Measurements from ENCODE around the gene DUS1L.
"Not testable (repeated sequence)": the region's sequence is repeated elsewhere in the genome, so short reads cannot be mapped to it uniquely, and the experiment has no call there.

Gene DUS1L

DNA sequence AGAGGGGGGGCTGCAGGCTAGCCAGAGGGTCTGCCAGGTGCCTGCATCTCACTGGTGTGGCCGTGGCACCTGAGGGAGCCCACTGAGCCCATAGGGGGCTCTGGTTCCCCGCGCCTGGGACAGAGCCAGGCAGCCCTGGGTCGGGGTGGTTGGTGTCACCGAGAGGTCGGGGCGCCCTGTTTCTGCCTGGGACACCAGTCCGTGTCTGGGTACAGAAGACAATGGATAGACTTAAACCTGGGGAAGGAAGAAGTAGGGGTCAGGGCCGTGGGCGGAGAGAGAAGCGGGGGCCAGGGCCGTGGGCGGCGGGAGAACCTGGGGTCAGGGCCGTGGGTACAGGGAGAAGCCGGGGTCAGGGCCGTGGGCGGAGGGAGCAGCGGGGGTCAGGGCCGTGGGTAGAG, 17.0 kb downstream of the DUS1L start:
- no peak for DNase-seq (ENCODE audit: low read depth, low spot score)

DNA sequence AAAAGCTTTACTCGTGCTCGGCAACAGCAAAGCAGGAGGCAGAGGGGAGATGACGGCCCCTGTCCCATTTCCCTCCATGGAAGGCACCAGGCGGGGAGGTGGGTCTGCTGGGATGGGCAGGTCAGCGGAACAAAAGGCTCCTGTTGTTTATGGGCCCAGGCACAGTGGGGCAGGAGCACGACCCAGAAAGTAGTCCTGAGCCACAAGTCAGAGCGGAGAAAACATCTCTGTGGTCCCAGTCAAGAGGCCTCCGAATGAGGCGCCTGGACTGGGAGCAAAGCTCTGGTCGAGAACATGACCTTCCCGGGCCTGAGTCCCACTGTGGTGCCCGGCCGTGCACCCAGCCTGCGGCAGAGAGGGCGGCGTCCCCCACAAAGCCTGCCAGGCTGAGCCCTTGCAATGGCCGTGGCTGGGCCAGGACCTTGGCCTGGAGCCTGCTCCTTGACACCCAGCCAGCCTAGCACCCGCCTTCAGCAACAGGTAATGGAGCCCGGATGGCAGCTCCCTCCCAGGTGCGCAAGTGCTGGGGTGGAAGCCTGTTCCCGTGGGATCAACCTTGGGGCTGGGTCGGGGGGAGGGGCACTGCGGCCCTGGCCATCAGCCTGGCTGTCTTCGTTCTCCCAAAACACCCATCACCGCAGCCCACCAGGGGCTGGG, 17.6 kb downstream of the DUS1L start:
- no peak overlapping the region for H3K27ac ChIP-seq

More for the DNA sequence above, 17.0 kb downstream of the DUS1L start:
- no peak overlapping the region for H3K27ac ChIP-seq

DNA sequence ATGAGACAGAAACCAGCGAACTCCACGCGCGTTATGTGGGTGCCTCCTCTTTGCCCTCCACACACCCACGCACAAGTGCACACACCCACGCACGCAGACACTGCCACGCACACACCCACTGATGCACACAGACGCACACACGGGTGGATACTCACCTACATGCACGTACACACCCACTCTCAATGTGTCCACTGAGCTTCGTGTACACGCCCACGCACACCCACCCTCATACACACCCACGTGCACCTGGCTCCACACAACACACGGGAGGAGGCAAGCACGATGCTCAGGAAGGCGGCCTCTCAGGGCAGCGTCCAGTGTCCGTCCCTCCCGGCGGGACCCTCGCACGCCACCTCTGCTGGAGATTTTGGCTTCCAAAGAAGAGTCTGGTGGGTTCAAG, 18.2 kb downstream of the DUS1L start:
- DNase-seq (ENCODE audit: low read depth, low spot score) = no peak
- H3K27ac ChIP-seq = no peak overlapping the region

More for the DNA sequence above, 17.6 kb downstream of the DUS1L start:
- no peak for DNase-seq (ENCODE audit: low read depth, low spot score)

DNA sequence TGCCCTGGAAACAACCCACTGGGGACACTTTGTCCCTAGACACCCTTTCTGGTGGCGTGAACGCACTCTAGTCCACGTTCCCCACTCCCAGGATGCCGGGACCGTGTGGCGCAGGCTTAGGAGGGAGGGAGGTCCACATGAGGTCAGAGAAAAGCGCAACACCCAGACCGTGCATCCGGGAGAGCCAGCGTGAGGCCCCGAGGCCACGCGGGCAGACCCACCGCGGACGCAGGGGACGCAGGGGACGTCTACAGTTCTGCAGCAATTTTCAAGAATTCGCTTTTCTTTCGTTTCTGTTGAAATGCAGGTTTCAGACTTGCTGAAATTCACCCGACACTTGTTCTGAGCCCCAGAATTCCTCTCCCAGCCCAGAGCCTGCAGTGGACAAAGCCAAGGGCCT, 18.7 kb downstream of the DUS1L start:
- no peak overlapping the region for H3K27ac ChIP-seq
- DNase-seq (ENCODE audit: low read depth, low spot score) = no peak

DNA sequence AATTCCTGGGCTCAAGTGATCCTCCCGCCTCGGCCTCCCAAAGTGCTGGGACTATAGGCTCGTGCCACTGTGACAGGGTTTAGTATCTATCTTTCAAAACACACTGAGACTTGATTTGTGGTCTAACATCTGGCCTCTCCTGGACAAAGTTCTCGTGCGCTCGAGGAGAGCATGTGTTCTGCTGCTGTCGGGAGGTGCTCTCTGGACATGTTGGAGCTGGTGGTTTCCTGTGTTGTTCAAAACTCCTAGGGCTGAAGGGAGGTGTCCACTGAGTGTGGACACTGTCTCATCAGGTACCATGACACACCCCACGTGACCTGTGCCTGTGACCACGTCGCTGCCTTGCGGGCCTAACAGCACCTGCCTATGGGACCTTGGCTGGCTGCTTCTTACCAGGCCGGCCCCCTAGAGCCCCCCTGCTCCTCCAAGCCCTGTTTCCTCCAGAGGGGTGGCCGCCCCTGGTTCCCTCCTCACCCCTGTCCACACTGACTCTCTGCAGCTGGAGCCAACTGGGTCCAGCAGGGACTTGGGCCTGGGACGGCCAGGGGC, 19.6 kb downstream of the DUS1L start:
- no peak for DNase-seq (ENCODE audit: low read depth, low spot score)
- H3K27ac ChIP-seq = no peak overlapping the region

DNA sequence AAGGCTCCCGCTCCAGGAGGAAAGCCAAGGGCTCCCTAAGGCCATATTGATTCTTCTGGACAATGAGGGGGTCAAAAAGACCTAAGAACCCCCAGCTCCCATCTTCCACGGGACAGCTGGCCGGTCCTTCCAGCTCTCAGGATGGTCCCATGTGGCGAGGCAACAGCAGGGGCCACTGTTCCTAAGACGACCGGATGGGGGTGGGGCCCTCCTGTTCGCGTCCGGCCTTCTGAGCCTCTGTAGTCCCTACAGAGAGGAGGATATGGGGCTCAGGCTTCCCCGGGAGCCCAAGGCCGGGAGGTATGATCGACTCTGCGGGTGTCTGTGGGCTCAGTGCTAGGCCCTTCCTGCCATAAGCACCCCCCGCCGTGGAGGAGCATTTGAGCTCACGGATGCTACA, 22.1 kb downstream of the DUS1L start:
- H3K27ac ChIP-seq = no peak overlapping the region
- DNase-seq (ENCODE audit: low read depth, low spot score) = no peak

DNA sequence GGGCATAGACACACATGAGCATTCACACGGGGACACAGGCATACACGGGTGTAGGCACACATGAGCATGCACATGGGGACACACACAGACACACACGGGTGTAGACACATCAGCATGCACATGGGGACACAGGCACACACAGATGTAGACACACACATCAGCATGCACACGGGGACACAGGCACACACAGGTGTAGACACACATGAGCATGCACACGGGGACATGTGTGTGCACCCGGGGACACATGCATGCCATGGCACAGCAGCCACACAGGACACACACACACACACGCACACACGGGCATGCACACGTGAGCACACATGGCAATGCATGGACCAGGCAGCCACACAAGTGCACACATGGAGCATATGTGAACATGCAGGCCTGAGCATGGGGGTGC, 23.0 kb downstream of the DUS1L start:
- no peak for DNase-seq (ENCODE audit: low read depth, low spot score)

DNA sequence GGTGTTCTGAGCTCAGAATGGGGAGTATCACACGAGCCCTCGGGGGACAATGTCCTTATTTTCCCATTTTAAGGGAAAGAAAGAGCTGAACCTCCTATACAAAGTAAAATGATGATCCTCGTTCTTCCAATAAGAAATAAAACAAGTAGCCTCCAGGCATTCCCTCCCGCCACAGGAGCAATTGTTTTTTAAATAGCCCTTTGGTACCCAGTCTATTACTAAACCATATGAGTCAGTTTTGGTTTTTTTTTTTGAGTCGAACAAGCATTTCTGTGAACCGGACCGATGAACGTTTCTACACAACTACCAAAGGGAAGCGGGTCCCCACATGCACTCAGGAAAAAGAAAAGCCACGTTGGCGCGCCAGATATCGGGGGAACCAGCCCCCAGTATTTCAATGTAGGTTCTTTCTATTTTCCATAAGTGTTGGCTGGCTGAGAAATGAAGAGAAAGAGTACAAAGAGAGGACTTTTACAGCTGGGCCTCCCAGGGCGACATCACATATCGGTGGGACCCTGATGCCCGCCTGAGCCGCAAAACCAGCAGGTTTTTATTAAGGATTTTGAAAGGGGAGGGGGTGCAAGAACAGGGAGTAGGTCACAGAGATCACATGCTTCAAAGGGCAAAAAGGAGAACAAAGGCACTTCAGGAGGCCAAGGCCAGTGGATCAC, 24.3 kb downstream of the DUS1L start:
- no peak overlapping the region for H3K27ac ChIP-seq

More for the DNA sequence above, 23.0 kb downstream of the DUS1L start:
- no peak overlapping the region for H3K27ac ChIP-seq

DNA sequence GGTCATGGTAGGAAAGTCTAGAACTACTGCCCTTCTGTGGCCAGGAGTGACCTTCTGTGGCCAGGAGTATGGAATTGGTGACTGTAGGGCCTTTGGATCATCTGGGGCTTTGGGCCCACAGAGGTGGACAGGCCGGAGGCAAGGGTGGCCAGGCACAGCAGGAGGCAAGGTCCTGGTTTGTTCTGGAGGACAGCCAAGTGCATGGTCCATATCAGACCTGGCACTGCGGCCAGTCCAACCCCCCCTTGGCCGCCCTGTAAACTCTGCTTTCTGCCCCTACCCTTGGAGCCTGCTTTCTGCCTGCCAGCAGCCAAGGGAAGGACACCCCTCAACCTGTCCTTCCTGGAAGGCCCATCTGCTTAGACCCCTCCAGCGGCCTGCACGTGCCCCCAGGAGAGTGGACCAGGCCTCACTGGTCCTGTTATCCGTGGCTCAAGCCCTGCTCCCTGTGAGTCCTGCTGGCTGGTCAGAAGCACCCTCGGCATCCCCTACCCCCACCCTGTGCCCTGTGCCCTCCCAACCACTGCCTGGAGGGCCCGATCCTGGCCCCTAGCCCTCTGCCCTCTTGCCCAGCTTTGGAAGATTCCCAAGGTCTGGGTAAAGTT, 25.8 kb downstream of the DUS1L start:
- DNase-seq (ENCODE audit: low read depth, low spot score) = no peak
- no peak overlapping the region for H3K27ac ChIP-seq

More for the DNA sequence above, 24.3 kb downstream of the DUS1L start:
- DNase-seq (ENCODE audit: low read depth, low spot score) = no peak

DNA sequence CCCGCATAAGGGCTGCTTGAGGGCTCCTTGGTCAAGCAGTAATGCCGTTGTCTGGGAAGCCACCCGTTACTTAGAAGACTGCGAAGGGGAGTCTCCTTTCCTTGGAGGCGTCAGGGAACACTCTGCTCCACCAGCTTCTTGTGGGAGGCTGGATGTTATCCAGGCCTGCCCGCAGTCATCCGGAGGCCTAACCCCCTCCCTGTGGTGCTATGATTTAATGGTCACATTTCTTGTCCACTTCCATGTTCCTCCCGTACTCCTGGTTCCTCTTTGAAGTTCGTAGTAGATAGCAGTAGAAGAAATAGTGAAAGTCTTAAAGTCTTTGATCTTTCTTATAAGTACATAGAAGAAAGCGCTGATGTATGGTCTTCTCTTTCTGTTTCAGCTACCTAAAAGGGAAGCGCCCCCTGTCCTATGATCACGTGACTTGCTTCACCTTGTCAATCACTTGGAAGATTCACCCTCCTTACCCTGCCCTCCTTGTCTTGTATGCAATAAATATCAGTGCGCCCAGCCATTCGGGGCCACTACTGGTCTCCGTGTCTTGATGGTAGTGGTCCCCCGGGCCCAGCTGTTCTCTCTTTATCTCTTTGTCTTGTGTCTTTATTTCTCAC, 26.7 kb downstream of the DUS1L start:
- not testable (repeated sequence) for H3K27ac ChIP-seq; DNase-seq (ENCODE audit: low read depth, low spot score)

DNA sequence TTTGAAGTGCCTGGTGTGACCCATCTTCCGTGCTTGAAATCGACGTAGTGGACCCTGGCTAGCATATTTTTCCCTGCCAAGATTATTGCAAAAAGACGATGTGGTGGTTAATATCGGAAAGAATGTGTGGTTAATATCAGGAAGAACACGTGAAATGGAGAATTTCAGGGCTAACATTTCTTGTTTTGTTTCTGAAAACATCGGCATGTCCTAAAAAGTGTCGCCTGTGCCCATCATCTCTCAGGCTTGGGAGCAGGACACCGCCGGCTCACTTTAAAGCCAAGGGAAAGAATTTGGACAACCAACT, 27.8 kb downstream of the DUS1L start:
- DNase-seq (ENCODE audit: low read depth, low spot score) = no peak
- peak overlapping the region; percentile 63 for H3K27ac ChIP-seq

DNA sequence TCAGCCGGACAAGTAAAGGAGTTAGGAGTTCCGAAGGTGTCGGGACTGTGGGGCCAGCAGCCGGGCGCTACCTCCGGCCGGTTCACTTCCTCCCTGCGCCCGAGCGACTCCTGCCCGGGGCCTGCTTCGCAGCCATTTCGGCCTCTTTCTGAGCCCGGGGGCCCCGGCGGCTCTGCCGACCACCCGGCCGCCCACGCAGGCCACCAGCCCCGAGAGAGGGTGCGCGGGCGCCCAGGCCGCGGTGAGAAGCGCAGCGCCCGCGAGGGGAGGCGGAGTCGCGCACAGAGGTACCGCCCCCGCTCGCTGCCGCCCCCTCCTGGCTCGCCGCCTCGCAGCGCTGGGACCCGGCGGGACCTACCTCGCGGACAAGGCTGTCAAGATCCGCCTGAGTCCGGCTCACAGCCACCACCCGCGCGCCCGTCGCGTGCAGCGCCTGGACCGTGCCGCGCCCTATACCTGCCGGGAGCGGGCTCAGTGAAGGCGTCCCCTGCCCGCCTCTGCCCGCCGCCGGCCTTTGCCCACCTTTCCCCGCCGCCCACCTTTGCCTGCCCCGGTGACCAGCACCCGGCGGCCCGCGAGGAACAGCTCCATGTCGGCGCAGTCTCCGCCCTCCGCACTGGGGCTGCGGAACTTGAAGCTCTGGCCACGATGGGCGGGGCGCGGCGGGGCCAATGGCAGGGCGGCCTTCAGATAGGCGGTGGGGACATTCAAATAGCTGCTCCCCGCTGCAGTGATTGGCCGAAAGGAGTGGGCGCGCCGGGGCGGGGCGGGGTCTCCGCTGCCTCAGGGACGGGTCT, 28.3 kb downstream of the DUS1L start, which contains the start of gene DCXR:
Gene DCXR, minus strand, starts transcription at position 606 of the 797 bp plus-strand sequence. Its CDS starts 15 bp downstream, at position 591.
- DNase-seq (ENCODE audit: low read depth, low spot score) = peak; percentile 80
- peak within 1 kb of the TSS; percentile 63 for H3K27ac ChIP-seq

DNA sequence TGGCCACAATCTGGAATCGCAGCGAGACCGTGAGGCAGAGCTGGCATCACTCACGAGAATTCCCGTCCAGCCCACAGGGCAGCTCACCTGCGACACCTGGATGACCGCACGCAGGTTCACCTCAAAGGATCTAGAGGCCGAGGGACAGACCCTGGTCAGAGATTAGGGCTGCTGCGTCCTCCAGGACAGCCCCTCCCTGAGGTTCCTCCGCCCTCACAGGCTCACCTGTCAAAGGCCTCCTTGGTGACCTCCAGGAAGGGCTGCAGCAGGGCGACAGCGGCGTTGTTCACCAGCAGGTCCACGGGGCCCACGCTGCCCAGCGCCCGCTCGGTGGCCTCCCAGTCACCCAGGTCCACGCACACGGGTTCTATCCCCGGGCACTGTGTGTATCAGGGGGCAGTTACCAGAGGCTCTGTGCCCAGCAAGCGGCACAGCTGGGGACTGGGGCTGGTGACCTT, 28.9 kb downstream of the DUS1L start:
- peak overlapping the region; percentile 63 for H3K27ac ChIP-seq

DNA sequence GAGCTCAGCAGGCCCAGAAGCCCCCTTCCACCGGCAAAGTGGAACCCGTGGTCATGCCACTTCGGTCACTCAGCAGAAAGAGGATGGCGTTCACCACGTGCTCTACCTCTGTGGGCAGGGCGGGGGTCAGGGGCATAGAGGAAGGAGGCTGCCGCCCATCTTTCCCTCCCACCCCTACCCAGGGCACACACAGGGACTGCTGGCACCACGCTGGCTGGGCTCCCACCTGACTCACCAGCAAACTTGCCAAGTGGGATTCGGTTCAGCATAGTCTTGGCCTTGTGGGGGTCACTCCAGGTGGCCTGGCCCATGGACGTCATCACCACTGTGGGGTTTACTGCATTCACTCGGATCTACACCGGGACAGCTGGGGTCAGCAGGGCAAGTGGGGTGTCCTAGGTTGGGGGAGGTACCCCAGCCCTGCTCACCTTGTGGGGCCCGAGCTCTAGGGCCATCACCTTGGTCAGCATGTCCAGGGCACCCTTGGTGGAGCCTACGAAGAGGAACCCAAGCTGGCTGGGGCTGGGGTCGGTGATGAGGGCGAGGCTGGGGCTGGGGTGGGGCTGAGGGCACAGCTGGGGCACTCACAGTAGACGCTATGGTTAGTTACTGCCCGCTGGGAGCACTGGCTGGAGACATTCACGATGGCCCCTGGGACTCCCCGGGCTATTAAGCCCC, 29.5 kb downstream of the DUS1L start:
- DNase-seq (ENCODE audit: low read depth, low spot score) = no peak
- no peak overlapping the region for H3K27ac ChIP-seq

More for the DNA sequence above, 28.9 kb downstream of the DUS1L start:
- DNase-seq (ENCODE audit: low read depth, low spot score) = no peak

DNA sequence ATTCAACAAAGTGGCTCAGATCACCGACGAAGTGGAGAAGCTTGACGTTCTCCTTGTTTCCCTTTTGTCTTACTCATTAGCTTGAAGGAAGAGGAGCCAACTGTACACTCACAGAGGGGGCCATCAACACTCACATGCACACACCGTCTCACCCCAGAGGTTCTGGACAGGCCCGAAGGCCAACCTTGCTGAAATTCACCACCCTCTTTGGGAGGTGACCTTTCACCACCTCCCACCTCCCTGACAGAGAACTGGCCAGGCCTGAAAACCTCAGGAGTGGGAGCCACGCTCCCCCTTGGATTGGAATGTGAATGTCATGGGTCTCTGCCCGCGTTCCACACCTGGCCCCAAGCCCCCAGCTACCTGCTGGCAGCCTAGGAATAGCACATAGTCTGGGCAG, 30.1 kb downstream of the DUS1L start:
- no peak for DNase-seq (ENCODE audit: low read depth, low spot score)
- no peak overlapping the region for H3K27ac ChIP-seq

DNA sequence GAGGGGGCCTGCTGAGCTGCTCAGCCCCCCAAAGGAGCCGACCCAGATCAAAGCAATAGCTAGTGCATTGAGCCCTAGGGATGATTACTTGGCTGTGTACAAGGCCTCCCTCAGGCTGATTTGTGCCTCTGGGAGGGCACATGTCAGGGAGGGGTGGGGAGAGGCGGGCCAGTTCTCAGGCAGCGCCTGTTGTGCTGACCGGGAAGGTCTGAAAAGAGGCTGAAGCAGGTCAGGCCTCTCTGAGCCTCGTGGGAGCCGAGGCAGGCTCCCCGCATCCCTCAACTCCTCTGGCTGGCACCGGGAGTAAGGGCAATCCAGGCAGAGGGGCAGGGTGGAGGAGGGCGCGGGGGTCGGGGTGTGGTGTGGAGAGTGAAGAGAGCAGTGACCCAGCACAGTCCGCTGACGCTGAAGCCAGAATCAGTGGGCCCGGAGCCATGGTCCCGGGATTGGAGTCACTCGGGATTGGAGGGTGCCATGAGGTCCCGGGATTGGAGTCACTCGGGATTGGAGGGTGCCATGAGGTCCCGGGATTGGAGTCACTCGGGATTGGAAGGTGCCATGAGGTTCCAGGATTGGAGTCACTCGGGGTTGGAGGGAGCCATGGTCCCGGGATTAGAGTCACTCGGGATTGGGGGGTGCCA, 31.1 kb downstream of the DUS1L start:
- H3K27ac ChIP-seq = no peak overlapping the region
- DNase-seq (ENCODE audit: low read depth, low spot score) = no peak

DNA sequence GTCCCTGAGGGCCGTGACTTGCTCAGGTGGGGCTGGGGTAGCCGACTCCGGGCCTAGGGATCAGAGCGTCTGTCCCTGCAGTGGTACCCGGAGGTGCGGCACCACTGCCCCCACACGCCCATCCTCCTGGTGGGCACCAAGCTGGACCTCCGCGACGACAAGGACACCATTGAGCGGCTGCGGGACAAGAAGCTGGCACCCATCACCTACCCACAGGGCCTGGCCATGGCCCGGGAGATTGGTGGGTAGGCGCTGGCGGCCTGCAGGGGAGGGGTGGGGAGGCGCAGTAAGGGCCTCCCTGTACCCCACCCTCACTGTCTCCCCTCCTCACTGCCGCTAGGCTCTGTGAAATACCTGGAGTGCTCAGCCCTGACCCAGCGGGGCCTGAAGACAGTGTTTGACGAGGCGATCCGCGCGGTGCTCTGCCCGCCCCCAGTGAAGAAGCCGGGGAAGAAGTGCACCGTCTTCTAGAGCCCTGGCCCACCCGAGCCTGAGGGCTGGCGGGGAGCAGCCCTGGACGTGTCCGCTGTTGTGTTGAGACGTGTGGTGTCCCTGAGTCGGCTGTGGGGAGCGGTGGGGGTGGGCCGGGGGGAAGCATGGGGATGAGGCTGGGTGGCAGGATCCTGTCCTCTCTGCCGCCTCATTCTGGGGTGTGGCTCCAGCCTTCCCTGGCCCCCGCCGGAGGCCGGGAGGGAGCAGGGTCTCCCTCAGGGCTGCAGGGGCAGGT, 32.1 kb downstream of the DUS1L start:
- no peak overlapping the region for H3K27ac ChIP-seq
- no peak for DNase-seq (ENCODE audit: low read depth, low spot score)

DNA sequence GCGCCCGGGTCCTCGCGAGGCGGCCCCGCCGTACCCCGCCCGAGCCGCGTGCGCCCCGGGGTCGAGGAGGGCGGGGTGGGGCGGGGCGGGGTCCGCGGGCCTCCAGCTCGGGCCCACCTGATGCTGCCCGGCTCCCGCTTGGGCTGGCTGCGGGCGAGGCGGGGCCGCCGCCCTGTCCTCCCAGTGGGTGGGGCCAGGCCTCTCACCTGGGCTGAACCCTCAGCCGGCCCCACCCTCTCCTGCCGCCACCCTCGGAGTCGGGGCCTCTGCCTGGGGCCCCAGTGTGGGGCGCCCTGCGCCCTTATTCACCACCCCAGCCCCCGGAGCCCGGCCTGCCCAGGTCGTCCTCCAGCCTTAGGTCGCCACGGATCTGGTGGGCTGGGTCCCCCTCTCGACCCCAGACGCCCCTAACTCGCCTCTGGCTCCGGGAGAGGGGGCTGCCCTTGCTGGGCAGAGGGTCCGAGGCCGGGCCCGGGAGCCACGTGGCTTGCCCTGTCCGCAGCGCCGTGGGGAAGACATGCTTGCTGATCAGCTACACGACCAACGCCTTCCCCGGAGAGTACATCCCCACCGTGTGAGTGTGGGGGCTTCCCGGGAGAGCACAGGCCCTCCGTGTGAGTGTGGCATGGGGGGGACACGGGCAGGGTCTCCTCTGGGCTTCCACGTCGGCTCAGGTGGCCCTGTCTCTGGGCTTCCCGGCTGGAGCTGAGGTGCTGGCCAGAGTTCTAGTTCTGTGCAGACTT, 33.5 kb downstream of the DUS1L start:
- no peak overlapping the region for H3K27ac ChIP-seq
- DNase-seq (ENCODE audit: low read depth, low spot score) = no peak

Measured in epithelial cell of prostate (primary cell).